GM12878 (cell line): ENCODE measurements around the gene NSD2. TPM values are rescaled to one million over a fixed set of nuclear protein-coding genes. Genes with fewer than 3 reads are reported as not detected.

Source experiments
- ATAC-seq: fragments of 200-7000 bp; cut with Tn5 transposase; 3 replicates; pipeline ENCODE4 v1.9.1; 2020; ENCODE audit warnings: mild to moderate bottlenecking, moderate library complexity
- BruUV-seq: library from RNA; stranded (reverse); fragments of 400-500 nt; replicated peaks from 2 replicates; lab custom pipeline; 2021; lab: Mats Ljungman, UMichigan
- CTCF ChIA-PET: fragments of 300-600 bp; sonication (Branson Sonifier 250); formaldehyde crosslinking; extraction: SDS; loops from one replicate; lab custom pipeline; 2021; ENCODE audit warnings: inconsistent platforms; lab: Yijun Ruan, JAX
- POLR2A ChIA-PET: fragments of 350-600 bp; formaldehyde crosslinking; extraction: SDS; loops from one replicate; lab custom pipeline; 2021; ENCODE audit warnings: inconsistent platforms; lab: Charles Lee
- RAD21 ChIA-PET: fragments of 300-600 bp; sonication (Branson Sonifier 250); formaldehyde crosslinking; loops from one replicate; lab custom pipeline; 2023; ENCODE audit warnings: antibody characterized with exemption; ENCODE audit not compliant: unreplicated experiment; lab: Charles Lee
- SMC1A ChIA-PET: fragments of 300-600 bp; sonication (Branson Sonifier 250); formaldehyde crosslinking; loops from one replicate; lab custom pipeline; 2023; ENCODE audit not compliant: unreplicated experiment, uncharacterized antibody; lab: Charles Lee
- DNase-seq: peaks from one replicate; pipeline ENCODE4 v3.0.0-alpha.2; 2011; ENCODE audit warnings: low read depth, low spot score
- FAIRE-seq: peaks from 3 replicates; lab custom pipeline; 2011; peaks lifted over from hg19 to GRCh38; lab: Jason Lieb, UNC
- H2AFZ ChIP-seq: 2 replicates; pipeline ENCODE4 v1.6.0; 2011; ENCODE audit warnings: low read depth, low read length, control low read depth; ENCODE audit not compliant: control insufficient read depth
- H3K27ac ChIP-seq: 2 replicates; pipeline ENCODE4 v1.5.1; 2011; ENCODE audit warnings: control low read depth; ENCODE audit not compliant: control insufficient read depth, insufficient read depth
- H3K27me3 ChIP-seq, 2 experiments: replicated peaks in 1 of 2; 2 replicates each; pipeline versions ENCODE4 v1.6.0 to v1.6.1; 2011; ENCODE audit warnings: low read length in 1 of 2; ENCODE audit not compliant: control insufficient read depth in 2 of 2, insufficient read depth in 2 of 2
- H3K36me3 ChIP-seq, 2 experiments: 2 replicates each; pipeline ENCODE4 v1.5.1; 2011; ENCODE audit warnings: low read length in 1 of 2; ENCODE audit not compliant: control insufficient read depth in 2 of 2, insufficient read depth in 2 of 2
- H3K4me1 ChIP-seq: 2 replicates; pipeline ENCODE4 v1.6.1; 2011; ENCODE audit warnings: mild to moderate bottlenecking, low read length, moderate library complexity, mixed read lengths; ENCODE audit not compliant: control insufficient read depth, insufficient read depth
- H3K4me2 ChIP-seq: 2 replicates; pipeline ENCODE4 v1.6.0; 2011; ENCODE audit warnings: control low read depth; ENCODE audit not compliant: control insufficient read depth, insufficient read depth
- H3K4me3 ChIP-seq: fragments of 200-600 bp; sonication (generic); 2 replicates; pipeline ENCODE4 v1.5.1; 2016
- H3K79me2 ChIP-seq: 2 replicates; pipeline ENCODE4 v1.6.0; 2011; ENCODE audit warnings: low read length; ENCODE audit not compliant: control insufficient read depth, insufficient read depth
- H3K9ac ChIP-seq: 2 replicates; pipeline ENCODE4 v1.8.0; 2011; ENCODE audit warnings: low read length, control low read depth, mixed read lengths; ENCODE audit not compliant: control insufficient read depth, insufficient read depth
- H3K9me3 ChIP-seq: replicated peaks from 3 replicates; pipeline ENCODE4 v1.5.1; 2011; ENCODE audit warnings: mild to moderate bottlenecking, low read length; ENCODE audit not compliant: control insufficient read depth, insufficient read depth
- H4K20me1 ChIP-seq: 2 replicates; pipeline ENCODE4 v1.6.0; 2011; ENCODE audit not compliant: control insufficient read depth, insufficient read depth
- GATAD2B ChIP-seq: fragments of 450-650 bp; conservative IDR thresholded peaks from 2 replicates; pipeline ENCODE4 v1.6.1; 2017; ENCODE audit warnings: low read depth, mild to moderate bottlenecking, moderate library complexity
- IKZF2 ChIP-seq, 2 experiments: fragments of 450-650 bp; IDR thresholded peaks; 2 replicates each; pipeline ENCODE4 v1.6.1; 2017; ENCODE audit warnings: mild to moderate bottlenecking in 2 of 2, moderate library complexity in 2 of 2
- LARP7 ChIP-seq: fragments of 450-650 bp; IDR thresholded peaks from 2 replicates; pipeline ENCODE4 v1.6.1; 2017; ENCODE audit warnings: mild to moderate bottlenecking
- NBN ChIP-seq: fragments of 450-650 bp; IDR thresholded peaks from 2 replicates; pipeline ENCODE4 v1.6.1; 2016
- NFXL1 ChIP-seq: fragments of 450-650 bp; IDR thresholded peaks from 2 replicates; pipeline ENCODE4 v1.6.1; 2017; ENCODE audit warnings: antibody characterized with exemption, mild to moderate bottlenecking, borderline replicate concordance
- SMAD1 ChIP-seq: fragments of 450-650 bp; IDR thresholded peaks from 2 replicates; pipeline ENCODE4 v1.6.1; 2018; ENCODE audit warnings: mild to moderate bottlenecking, low read depth; ENCODE audit not compliant: partially characterized antibody
- SP1 ChIP-seq: IDR thresholded peaks from one replicate; pipeline ENCODE4 v1.6.1; 2011; ENCODE audit warnings: low read depth, low read length
- YY1 ChIP-seq: IDR thresholded peaks from 2 replicates; pipeline ENCODE4 v1.6.1; 2011; ENCODE audit warnings: low read depth, mild to moderate bottlenecking, low read length
- ZNF24 ChIP-seq: fragments of 450-650 bp; IDR thresholded peaks from 2 replicates; pipeline ENCODE4 v1.6.1; 2017; ENCODE audit warnings: antibody characterized with exemption, mild to moderate bottlenecking
- ZNF622 ChIP-seq: fragments of 450-650 bp; IDR thresholded peaks from 2 replicates; pipeline ENCODE4 v1.6.1; 2017; ENCODE audit warnings: mild to moderate bottlenecking, inconsistent platforms
- WGBS: methylation state at CpG from one replicate; pipeline ENCODE4 v1.1.6; 2016; ENCODE audit warnings: low lambda C conversion rate; ENCODE audit not compliant: insufficient replicate concordance, insufficient coverage; ENCODE audit errors: missing lambda C conversion rate; 5-methylcytosine and 5-hydroxymethylcytosine counted together
- in situ Hi-C: fragments of 300-500 bp; cut with MboI; formaldehyde crosslinking; loops from 9 replicates; pipeline ENCODE4 v1.14.3; 2018; ENCODE audit warnings: mixed read lengths
- intact Hi-C: fragments of 100-400 bp; cut with micrococcal nuclease; formaldehyde crosslinking; loops from one replicate; pipeline ENCODE4 v1.14.2; 2022; ENCODE audit not compliant: unreplicated experiment
- polyA plus RNA-seq, 11 experiments: library from polyadenylated mRNA; depleted of rRNA in 4 of 11; unstranded in 6 of 11; stranded (reverse) in 5 of 11; fragments of >200 nt; fragmentation: Nextera tagmentation in 4 of 11; fragmentation: Illumina TruSeq in 1 of 11; extraction: Ambion mirVana in 4 of 11; extraction: Trizol in 1 of 11; gene quantifications; 1 replicate in 1 of 11; 2 replicates in 10 of 11; pipeline versions ENCODE4 v1.2.1 to v1.2.3, GENCODE V29; 2011 to 2016; ENCODE audit warnings: inconsistent platforms in 2 of 11, missing spikeins in 2 of 11, low read depth in 1 of 11
- total RNA-seq, 4 experiments: library from RNA; depleted of rRNA in 3 of 4; stranded (reverse); fragments of >200 nt in 3 of 4; fragmentation: Illumina TruSeq in 1 of 4; extraction: Trizol in 1 of 4; gene quantifications; 2 replicates each; pipeline versions ENCODE4 v1.2.1 to v1.2.3, GENCODE V29; 2013 to 2021
- TF ChIP-seq, protein P1 (sequence below): IDR thresholded peaks from 2 replicates; pipeline ENCODE4 v1.6.1; 2012; ENCODE audit warnings: low read depth, low read length, improper control_type of control experiment
- TF ChIP-seq, protein P2 (sequence below): fragments of 450-650 bp; IDR thresholded peaks from 2 replicates; pipeline ENCODE4 v1.6.1; 2017; ENCODE audit warnings: mild to moderate bottlenecking, moderate library complexity
- TF ChIP-seq, protein P3 (sequence below): fragments of 450-650 bp; IDR thresholded peaks from 2 replicates; pipeline ENCODE4 v1.6.1; 2017; ENCODE audit warnings: borderline replicate concordance

NSD2 gene
- total and polyA plus RNA-seq, 10 of the 15 experiments (the other 5 are each of a cell fraction or from before 2014, with no cell fraction given) = 8.6 to 139 (median 67.2) TPM

DNA sequence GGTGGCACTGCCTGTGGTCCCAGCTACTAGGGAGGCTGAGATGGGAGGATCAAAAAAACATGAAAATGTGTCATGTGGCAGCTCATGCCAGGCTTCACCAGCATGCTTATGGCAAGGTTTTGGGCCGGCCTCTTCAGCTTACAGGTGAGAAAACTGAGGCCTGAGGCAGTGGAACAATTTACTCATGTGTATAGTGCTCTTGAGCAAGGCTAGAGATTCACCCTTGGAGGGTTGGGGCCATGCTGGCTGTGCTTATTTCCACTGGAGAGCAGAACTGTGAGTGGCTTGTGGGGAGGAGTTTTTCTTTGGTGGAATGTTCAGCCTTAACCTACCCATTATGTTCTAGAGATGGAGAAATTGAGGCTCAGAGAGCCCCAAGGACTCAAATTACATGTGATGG, 31.8 kb downstream of the NSD2 start:
- peaks cover 51% of the 10 kb centered on the region for H3K79me2 ChIP-seq
- in situ Hi-C loops = no loop called here
- no peak for ATAC-seq

More for the DNA sequence above, 31.8 kb downstream of the NSD2 start:
- WGBS = 92% methylated on average over 1 of the region's 1 CpG
- intact Hi-C loops = no loop called here
- Histone ChIP-seq H3K4me3 (no peak overlapping the region), H3K4me2 (no peak overlapping the region), H3K4me1 (peaks cover 6% of the 10 kb centered on the region), H3K27me3 (no peaks in the 10 kb centered on the region), H3K36me3 (peaks cover 26 to 31% of the 10 kb centered on the region in 2 experiments), H3K27ac (no peak overlapping the region), H4K20me1 (peaks cover 8% of the 10 kb centered on the region; the same call in 1 of the 2 replicates), H3K9me3 (no peaks in the 10 kb centered on the region), H3K9ac (no peak overlapping the region), H2AFZ (no peak overlapping the region)
- RAD21 ChIA-PET = no interaction called here
- CTCF ChIA-PET = interaction anchor here (1.0 to 4.5 kb wide), 3 partner anchors 69 to 94 kb away, joined by 3 to 24 read pairs (median 6); no protein-coding TSS in a partner anchor
- TF ChIP-seq, protein P1, sequence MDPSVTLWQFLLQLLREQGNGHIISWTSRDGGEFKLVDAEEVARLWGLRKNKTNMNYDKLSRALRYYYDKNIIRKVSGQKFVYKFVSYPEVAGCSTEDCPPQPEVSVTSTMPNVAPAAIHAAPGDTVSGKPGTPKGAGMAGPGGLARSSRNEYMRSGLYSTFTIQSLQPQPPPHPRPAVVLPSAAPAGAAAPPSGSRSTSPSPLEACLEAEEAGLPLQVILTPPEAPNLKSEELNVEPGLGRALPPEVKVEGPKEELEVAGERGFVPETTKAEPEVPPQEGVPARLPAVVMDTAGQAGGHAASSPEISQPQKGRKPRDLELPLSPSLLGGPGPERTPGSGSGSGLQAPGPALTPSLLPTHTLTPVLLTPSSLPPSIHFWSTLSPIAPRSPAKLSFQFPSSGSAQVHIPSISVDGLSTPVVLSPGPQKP = no peak
- TF ChIP-seq, protein P2, sequence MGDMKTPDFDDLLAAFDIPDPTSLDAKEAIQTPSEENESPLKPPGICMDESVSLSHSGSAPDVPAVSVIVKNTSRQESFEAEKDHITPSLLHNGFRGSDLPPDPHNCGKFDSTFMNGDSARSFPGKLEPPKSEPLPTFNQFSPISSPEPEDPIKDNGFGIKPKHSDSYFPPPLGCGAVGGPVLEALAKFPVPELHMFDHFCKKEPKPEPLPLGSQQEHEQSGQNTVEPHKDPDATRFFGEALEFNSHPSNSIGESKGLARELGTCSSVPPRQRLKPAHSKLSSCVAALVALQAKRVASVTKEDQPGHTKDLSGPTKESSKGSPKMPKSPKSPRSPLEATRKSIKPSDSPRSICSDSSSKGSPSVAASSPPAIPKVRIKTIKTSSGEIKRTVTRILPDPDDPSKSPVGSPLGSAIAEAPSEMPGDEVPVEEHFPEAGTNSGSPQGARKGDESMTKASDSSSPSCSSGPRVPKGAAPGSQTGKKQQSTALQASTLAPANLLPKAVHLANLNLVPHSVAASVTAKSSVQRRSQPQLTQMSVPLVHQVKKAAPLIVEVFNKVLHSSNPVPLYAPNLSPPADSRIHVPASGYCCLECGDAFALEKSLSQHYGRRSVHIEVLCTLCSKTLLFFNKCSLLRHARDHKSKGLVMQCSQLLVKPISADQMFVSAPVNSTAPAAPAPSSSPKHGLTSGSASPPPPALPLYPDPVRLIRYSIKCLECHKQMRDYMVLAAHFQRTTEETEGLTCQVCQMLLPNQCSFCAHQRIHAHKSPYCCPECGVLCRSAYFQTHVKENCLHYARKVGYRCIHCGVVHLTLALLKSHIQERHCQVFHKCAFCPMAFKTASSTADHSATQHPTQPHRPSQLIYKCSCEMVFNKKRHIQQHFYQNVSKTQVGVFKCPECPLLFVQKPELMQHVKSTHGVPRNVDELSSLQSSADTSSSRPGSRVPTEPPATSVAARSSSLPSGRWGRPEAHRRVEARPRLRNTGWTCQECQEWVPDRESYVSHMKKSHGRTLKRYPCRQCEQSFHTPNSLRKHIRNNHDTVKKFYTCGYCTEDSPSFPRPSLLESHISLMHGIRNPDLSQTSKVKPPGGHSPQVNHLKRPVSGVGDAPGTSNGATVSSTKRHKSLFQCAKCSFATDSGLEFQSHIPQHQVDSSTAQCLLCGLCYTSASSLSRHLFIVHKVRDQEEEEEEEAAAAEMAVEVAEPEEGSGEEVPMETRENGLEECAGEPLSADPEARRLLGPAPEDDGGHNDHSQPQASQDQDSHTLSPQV = no peak
- TF ChIP-seq GATAD2B = no peak
- TF ChIP-seq IKZF2 (IDR thresholded peaks at IDR 0.05) = no peak
- no peak for TF ChIP-seq YY1
- TF ChIP-seq, protein P3, sequence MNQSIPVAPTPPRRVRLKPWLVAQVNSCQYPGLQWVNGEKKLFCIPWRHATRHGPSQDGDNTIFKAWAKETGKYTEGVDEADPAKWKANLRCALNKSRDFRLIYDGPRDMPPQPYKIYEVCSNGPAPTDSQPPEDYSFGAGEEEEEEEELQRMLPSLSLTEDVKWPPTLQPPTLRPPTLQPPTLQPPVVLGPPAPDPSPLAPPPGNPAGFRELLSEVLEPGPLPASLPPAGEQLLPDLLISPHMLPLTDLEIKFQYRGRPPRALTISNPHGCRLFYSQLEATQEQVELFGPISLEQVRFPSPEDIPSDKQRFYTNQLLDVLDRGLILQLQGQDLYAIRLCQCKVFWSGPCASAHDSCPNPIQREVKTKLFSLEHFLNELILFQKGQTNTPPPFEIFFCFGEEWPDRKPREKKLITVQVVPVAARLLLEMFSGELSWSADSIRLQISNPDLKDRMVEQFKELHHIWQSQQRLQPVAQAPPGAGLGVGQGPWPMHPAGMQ = no peak
- TF ChIP-seq LARP7 = no peak
- TF ChIP-seq NBN = no peak
- no peak for TF ChIP-seq SMAD1
- no peak for TF ChIP-seq ZNF24
- TF ChIP-seq ZNF622 = no peak
- TF ChIP-seq SP1 = no peak
- no peak for TF ChIP-seq NFXL1
- SMC1A ChIA-PET = no interaction called here
- DNase-seq (no peak), FAIRE-seq (no peak)
- POLR2A ChIA-PET = no interaction called here
- no TSS peak for BruUV-seq
